Prostate gland (tissue), 1 donor: ENCODE data around the gene PAX5.

Experiments
- POLR2A ChIP-seq: fragments of 450-650 bp; IDR thresholded peaks from one replicate; pipeline ENCODE4 v1.6.1; 2016; ENCODE audit warnings: antibody characterized with exemption, mild to moderate bottlenecking
- POLR2AphosphoS5 ChIP-seq: sonication (generic); formaldehyde crosslinking; IDR thresholded peaks from one replicate; pipeline ENCODE4 v1.6.1; 2017; ENCODE audit warnings: antibody characterized with exemption

DNA sequence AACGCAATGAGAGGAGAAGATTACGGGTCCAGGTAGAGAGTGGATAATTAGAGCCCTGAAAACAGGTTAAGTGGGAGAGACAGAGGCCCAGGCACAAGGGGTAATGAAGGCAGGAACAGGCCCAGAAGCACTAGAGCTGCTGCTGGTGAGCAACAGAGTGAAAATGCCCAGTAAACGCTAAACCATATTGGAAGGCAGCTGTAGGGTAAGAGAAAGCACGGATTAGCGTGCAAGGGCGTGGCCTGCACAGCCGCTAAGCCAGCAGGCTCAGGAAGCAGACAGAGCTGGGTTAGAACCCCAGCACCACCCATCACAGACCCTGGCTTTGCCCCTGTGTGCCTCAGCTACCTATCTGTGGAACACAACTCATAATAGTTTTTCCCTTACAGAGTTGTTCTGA is 93.2 kb downstream of the PAX5 start:
- no peak for TF ChIP-seq POLR2A
- TF ChIP-seq POLR2AphosphoS5: no peak
